Uterus (tissue), 2 donors: ENCODE measurements around the gene NFE2L2.

ENCODE experiments used
- POLR2A ChIP-seq, 2 donors: fragments of 450-650 bp; IDR thresholded peaks; one replicate each; pipeline ENCODE4 v1.6.1; 2016; ENCODE audit warnings: antibody characterized with exemption in 2 of 2, mild to moderate bottlenecking in 1 of 2, moderate library complexity in 1 of 2
- TF ChIP-seq, protein P1 (sequence below), 4 experiments: fragments of 200-600 bp in 2 of 4; fragments of 450-650 bp in 2 of 4; sonication (generic) in 2 of 4; IDR thresholded peaks; one replicate each; pipeline ENCODE4 v1.5.1; 2016 to 2019; ENCODE audit warnings: antibody characterized with exemption in 4 of 4, mild to moderate bottlenecking in 2 of 4, moderate library complexity in 1 of 4

DNA sequence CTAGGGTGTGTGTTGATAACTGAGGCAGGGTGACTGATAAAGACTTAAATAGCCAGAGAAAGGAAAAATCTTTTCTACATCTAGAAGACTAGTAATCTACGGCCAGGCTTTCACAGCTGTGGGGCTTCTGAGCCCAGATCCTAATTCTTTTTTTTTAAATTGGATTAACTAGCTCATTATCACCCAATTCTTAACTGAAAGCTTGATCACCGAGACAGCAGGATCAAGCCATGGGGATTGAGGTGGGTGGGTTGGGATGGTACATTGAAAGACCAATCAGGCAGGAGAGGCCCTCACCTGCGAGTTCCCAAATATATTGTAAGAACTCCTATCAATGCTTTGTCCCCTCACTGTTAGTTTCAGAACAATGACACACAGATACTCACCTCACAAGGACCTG is 20.0 kb upstream of the NFE2L2 start:
- TF ChIP-seq, protein P1, sequence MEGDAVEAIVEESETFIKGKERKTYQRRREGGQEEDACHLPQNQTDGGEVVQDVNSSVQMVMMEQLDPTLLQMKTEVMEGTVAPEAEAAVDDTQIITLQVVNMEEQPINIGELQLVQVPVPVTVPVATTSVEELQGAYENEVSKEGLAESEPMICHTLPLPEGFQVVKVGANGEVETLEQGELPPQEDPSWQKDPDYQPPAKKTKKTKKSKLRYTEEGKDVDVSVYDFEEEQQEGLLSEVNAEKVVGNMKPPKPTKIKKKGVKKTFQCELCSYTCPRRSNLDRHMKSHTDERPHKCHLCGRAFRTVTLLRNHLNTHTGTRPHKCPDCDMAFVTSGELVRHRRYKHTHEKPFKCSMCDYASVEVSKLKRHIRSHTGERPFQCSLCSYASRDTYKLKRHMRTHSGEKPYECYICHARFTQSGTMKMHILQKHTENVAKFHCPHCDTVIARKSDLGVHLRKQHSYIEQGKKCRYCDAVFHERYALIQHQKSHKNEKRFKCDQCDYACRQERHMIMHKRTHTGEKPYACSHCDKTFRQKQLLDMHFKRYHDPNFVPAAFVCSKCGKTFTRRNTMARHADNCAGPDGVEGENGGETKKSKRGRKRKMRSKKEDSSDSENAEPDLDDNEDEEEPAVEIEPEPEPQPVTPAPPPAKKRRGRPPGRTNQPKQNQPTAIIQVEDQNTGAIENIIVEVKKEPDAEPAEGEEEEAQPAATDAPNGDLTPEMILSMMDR (IDR thresholded peaks at IDR 0.05), result no peak
- no peak for TF ChIP-seq POLR2A (IDR thresholded peaks at IDR 0.05)
